NCI-H1105 treated with DMSO at 0.1 percent for 48 hours (cell line): ENCODE results near the gene TBCE.

Experiments
- DNase-seq: peaks from one replicate; lab custom pipeline; 2025; lab: John Stamatoyannopoulos, UW

Gene TBCE

GRCh38 chr1:235410467-235410866, 43.2 kb downstream of the TBCE start:
- DNase-seq: no peak

- no peak for DNase-seq
These were observed 44.6 kb downstream of the TBCE start for GRCh38 chr1:235411489-235412486.

GRCh38 chr1:235415008-235415904, 48.0 kb downstream of the TBCE start:
- DNase-seq: peak; percentile 12

GRCh38 chr1:235416662-235417049, 49.4 kb downstream of the TBCE start:
- DNase-seq: no peak

GRCh38 chr1:235417086-235417697, 50.0 kb downstream of the TBCE start:
- peak; percentile 37 for DNase-seq

- no peak for DNase-seq
These were observed 54.5 kb downstream of the TBCE start for GRCh38 chr1:235421751-235422150.

- DNase-seq: no peak
These were observed 56.0 kb downstream of the TBCE start for GRCh38 chr1:235423214-235423652.

- no peak for DNase-seq
These were observed 56.9 kb downstream of the TBCE start for GRCh38 chr1:235424092-235424491.

GRCh38 chr1:235425357-235425756, 58.1 kb downstream of the TBCE start:
- no peak for DNase-seq

GRCh38 chr1:235426143-235426542, 58.9 kb downstream of the TBCE start:
- DNase-seq: no peak

- no peak for DNase-seq
These were observed 59.5 kb downstream of the TBCE start for GRCh38 chr1:235426680-235427079.

GRCh38 chr1:235427447-235427846, 60.2 kb downstream of the TBCE start:
- no peak for DNase-seq

GRCh38 chr1:235429143-235429542, 61.9 kb downstream of the TBCE start:
- no peak for DNase-seq

GRCh38 chr1:235430991-235431390, 63.8 kb downstream of the TBCE start:
- no peak for DNase-seq

GRCh38 chr1:235434001-235434400, 66.8 kb downstream of the TBCE start:
- no peak for DNase-seq

GRCh38 chr1:235441159-235441685, 74.0 kb downstream of the TBCE start:
- no peak for DNase-seq

GRCh38 chr1:235442788-235443429, 75.7 kb downstream of the TBCE start:
- DNase-seq: no peak

- DNase-seq: no peak
These were observed 81.4 kb downstream of the TBCE start for GRCh38 chr1:235448616-235449015.

GRCh38 chr1:235450433-235450832, 83.2 kb downstream of the TBCE start:
- no peak for DNase-seq

GRCh38 chr1:235450886-235451483, 83.8 kb downstream of the TBCE start:
- no peak for DNase-seq

- DNase-seq: no peak
These were observed 86.8 kb downstream of the TBCE start for GRCh38 chr1:235454021-235454420.
